DOHH2 (cell line): ENCODE measurements around the gene FAM219B.

Source experiments
- H3F3A ChIP-seq: fragments of 200-600 bp; sonication (generic), shearing (Covaris generic); 2 replicates; pipeline ENCODE4 v1.6.0; 2016; ENCODE audit warnings: antibody characterized with exemption, mild to moderate bottlenecking; ENCODE audit not compliant: control insufficient read depth, insufficient read depth
- H3K27ac ChIP-seq: fragments of 200-600 bp; sonication (generic); 2 replicates; pipeline ENCODE4 v1.5.1; 2014; ENCODE audit warnings: low read depth, mild to moderate bottlenecking, low read length, moderate library complexity
- H3K27me3 ChIP-seq: fragments of 200-600 bp; sonication (generic); 2 replicates; pipeline ENCODE4 v1.6.1; 2014; ENCODE audit warnings: mild to moderate bottlenecking, low read length, mixed read lengths; ENCODE audit not compliant: control insufficient read depth
- H3K36me3 ChIP-seq: fragments of 200-600 bp; sonication (generic); 2 replicates; pipeline ENCODE4 v1.6.1; 2014; ENCODE audit warnings: mild to moderate bottlenecking, low read length, moderate library complexity, mixed read lengths; ENCODE audit not compliant: control insufficient read depth
- H3K4me1 ChIP-seq: fragments of 200-600 bp; sonication (generic); 2 replicates; pipeline ENCODE4 v1.6.1; 2014; ENCODE audit warnings: mild to moderate bottlenecking, low read length, mixed read lengths; ENCODE audit not compliant: control insufficient read depth
- H3K4me2 ChIP-seq: fragments of 200-600 bp; sonication (generic); 2 replicates; pipeline ENCODE4 v1.6.0; 2014; ENCODE audit warnings: mild to moderate bottlenecking, low read length, moderate library complexity
- H3K4me3 ChIP-seq: fragments of 200-600 bp; sonication (generic); 2 replicates; pipeline ENCODE4 v1.5.1; 2014; ENCODE audit warnings: mild to moderate bottlenecking, low read length, mixed read lengths
- H3K79me2 ChIP-seq: fragments of 200-600 bp; sonication (generic); 2 replicates; pipeline ENCODE4 v1.6.1; 2014; ENCODE audit warnings: mild to moderate bottlenecking, low read length, mixed read lengths; ENCODE audit not compliant: control insufficient read depth
- H3K9me2 ChIP-seq: fragments of 200-600 bp; sonication (generic); replicated peaks from 2 replicates; pipeline ENCODE4 v1.6.1; 2014; ENCODE audit warnings: mild to moderate bottlenecking, low read length, mixed read lengths; ENCODE audit not compliant: control insufficient read depth
- H3K9me3 ChIP-seq: fragments of 200-600 bp; sonication (generic); 2 replicates; pipeline ENCODE4 v1.6.1; 2014; ENCODE audit warnings: antibody characterized with exemption, low read length, mixed read lengths; ENCODE audit not compliant: control insufficient read depth, insufficient read depth
- H4K20me1 ChIP-seq: fragments of 200-600 bp; sonication (generic); 2 replicates; pipeline ENCODE4 v1.6.0; 2014; ENCODE audit warnings: low read depth, mild to moderate bottlenecking, antibody characterized with exemption, low read length, moderate library complexity; ENCODE audit not compliant: control insufficient read depth, insufficient read depth
- EZH2phosphoT487 ChIP-seq: fragments of 200-600 bp; sonication (generic); IDR thresholded peaks from 2 replicates; pipeline ENCODE4 v1.6.1; 2017; ENCODE audit warnings: borderline replicate concordance, mild to moderate bottlenecking, antibody characterized with exemption, low read length, moderate library complexity, mixed read lengths
- TF ChIP-seq, protein P1 (sequence below): fragments of 200-600 bp; sonication (generic); IDR thresholded peaks from one replicate; pipeline ENCODE4 v1.5.1; 2014; ENCODE audit warnings: antibody characterized with exemption, mild to moderate bottlenecking, low read depth, low read length; ENCODE audit not compliant: poor library complexity, severe bottlenecking

FAM219B gene

DNA sequence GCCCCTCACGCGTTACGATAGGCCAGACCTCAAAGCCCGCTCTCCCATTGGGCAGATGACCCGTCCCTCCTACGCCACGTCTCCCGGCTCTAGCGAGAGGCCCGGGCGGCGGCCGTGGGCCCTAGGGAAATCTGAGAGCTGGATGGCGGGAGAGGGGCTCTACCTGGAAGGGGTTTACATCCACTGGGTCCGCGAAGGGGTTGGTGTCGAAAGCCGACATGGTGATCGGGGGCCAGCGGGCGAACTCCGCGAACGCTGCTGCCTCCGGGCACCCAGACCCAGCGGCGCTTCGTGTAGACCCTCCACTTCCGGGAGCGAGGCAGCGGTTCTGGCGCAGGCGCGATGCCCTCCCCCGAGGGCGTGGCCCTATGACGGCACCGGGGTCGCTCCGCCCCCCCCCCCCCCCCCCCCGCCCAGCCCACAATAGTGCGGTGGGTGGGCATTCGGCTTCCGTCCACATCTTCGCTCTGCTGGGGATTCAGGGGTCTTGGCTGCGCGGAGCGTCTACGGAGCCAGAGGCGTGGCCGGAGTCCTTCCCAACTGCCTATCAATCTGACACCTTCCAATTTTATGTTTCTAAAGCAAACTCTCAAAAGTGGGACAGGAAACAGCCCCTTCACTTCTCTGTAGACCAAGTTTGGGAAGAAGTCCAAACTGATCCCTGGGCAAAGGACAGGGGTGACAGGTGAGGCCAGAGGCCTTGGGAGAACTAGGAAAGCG, 33.5 kb downstream of the FAM219B start, which contains the start of gene SCAMP2:
Gene SCAMP2, minus strand, starts transcription at position 330 of the 720 bp plus-strand sequence. Its CDS starts 110 bp downstream, at position 220.
- no peak for TF ChIP-seq EZH2phosphoT487
- TF ChIP-seq, protein P1, sequence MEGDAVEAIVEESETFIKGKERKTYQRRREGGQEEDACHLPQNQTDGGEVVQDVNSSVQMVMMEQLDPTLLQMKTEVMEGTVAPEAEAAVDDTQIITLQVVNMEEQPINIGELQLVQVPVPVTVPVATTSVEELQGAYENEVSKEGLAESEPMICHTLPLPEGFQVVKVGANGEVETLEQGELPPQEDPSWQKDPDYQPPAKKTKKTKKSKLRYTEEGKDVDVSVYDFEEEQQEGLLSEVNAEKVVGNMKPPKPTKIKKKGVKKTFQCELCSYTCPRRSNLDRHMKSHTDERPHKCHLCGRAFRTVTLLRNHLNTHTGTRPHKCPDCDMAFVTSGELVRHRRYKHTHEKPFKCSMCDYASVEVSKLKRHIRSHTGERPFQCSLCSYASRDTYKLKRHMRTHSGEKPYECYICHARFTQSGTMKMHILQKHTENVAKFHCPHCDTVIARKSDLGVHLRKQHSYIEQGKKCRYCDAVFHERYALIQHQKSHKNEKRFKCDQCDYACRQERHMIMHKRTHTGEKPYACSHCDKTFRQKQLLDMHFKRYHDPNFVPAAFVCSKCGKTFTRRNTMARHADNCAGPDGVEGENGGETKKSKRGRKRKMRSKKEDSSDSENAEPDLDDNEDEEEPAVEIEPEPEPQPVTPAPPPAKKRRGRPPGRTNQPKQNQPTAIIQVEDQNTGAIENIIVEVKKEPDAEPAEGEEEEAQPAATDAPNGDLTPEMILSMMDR, result no peak

DNA sequence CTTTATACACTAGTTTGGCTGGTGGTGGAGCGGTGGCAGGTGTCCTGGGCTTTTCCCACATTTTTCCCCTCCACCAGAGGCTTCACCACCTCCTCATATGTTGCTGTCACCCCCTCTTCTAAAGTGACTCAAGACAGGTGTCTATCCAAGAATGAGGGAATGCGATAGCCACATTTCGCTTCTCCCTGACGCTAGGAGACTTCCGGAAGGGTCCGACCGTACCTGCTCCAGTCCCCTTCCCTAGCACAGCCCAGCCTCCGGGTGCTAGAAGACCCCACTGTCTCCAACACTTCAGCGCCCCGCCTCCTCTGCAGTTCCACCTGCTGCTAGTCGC, 34.0 kb downstream of the FAM219B start:
- Histone ChIP-seq H3K27ac (peak overlapping the region; percentile 59), H3K4me1 (peaks cover 49% of the 10 kb centered on the region), H3K4me2 (peak overlapping the region; percentile 100), H3K79me2 (peaks cover 54% of the 10 kb centered on the region), H4K20me1 (peaks cover 22% of the 10 kb centered on the region), H3K4me3 (peak overlapping the region; percentile 97), H3F3A (peaks cover 12% of the 10 kb centered on the region; the same call in 1 of the 2 replicates), H3K9me2 (no peaks in the 10 kb centered on the region), H3K27me3 (0 out of 2 replicates have a peak, but pooled peaks cover 3% of the 10 kb centered on the region), H3K9me3 (peaks cover 6% of the 10 kb centered on the region; the same call in 1 of the 2 replicates), H3K36me3 (peaks cover 34% of the 10 kb centered on the region)
- no peak for TF ChIP-seq EZH2phosphoT487
- TF ChIP-seq, protein P1, result no peak

More for the DNA sequence above, 33.5 kb downstream of the FAM219B start, which contains the start of gene SCAMP2:
- peaks cover 29% of the 10 kb centered on the region for H3K36me3 ChIP-seq
- H3K79me2 ChIP-seq, result peaks cover 48% of the 10 kb centered on the region
- 0 out of 2 replicates have a peak, but pooled peaks cover 3% of the 10 kb centered on the region for H3K27me3 ChIP-seq
- peak within 1 kb of the TSS; percentile 97 for H3K4me3 ChIP-seq
- H3K4me1 ChIP-seq, result peaks cover 44% of the 10 kb centered on the region
- H3K27ac ChIP-seq, result peak within 1 kb of the TSS; percentile 59
- no peaks in the 10 kb centered on the region for H3K9me2 ChIP-seq
- peaks cover 2% of the 10 kb centered on the region; the same call in 1 of the 2 replicates for H3K9me3 ChIP-seq
- H3K4me2 ChIP-seq, result peak within 1 kb of the TSS; percentile 100
- peaks cover 12% of the 10 kb centered on the region; the same call in 1 of the 2 replicates for H3F3A ChIP-seq
- H4K20me1 ChIP-seq, result peaks cover 19% of the 10 kb centered on the region

DNA sequence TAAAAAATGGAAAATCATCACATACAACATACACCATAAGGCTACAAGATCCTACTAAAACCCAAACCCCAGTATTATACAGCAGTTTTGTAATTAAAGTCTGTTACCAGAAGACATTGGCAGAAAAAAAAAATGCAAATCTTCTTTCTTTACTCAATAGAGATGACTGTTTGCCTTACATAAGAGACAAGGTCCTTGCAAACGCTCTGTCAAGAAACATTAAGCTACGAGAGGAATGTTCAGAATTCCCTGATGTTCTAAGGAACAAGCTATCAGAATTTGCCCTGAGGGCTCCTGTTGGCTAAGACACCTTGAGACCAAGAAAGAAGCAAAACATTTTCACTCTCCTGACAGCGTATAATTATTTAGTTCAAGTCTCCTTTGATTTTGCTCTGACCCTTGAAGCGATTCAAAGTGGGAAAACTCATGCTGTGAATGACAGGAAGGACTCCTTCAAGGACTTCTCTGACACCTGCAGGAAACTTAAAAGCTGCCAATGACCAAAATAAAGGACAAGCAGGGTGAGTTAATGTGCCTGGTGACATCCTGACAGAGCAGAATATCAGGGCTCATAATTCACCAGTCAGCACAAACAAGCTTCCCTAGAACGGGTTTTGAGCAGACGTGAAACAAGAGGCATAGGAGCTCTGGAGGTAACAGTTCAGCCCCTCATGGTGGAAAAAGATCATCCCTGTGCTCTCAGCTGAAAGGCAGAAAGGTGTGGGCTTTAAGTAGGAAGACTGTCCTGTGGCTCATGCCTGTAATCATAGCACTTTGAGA, 36.0 kb downstream of the FAM219B start:
- Histone ChIP-seq H3K4me3 (peak overlapping the region; percentile 50), H3K27me3 (no peaks in the 10 kb centered on the region), H3K9me2 (no peaks in the 10 kb centered on the region), H3K27ac (peak overlapping the region; percentile 52), H3F3A (peaks cover 12% of the 10 kb centered on the region; the same call in 1 of the 2 replicates), H3K9me3 (peaks cover 6% of the 10 kb centered on the region; the same call in 1 of the 2 replicates), H3K4me1 (peaks cover 58% of the 10 kb centered on the region), H3K4me2 (peak overlapping the region; percentile 72), H3K79me2 (peaks cover 73% of the 10 kb centered on the region), H4K20me1 (peaks cover 26% of the 10 kb centered on the region), H3K36me3 (peaks cover 42% of the 10 kb centered on the region)
- TF ChIP-seq, protein P1, result no peak
- no peak for TF ChIP-seq EZH2phosphoT487
